Measurements from ENCODE around the gene TAAR1.
A peak's percentile ranks its signal among the peaks of the same experiment; 100 is the strongest.
"Not testable (repeated sequence)": the region's sequence is repeated elsewhere in the genome, so short reads cannot be mapped to it uniquely, and the experiment has no call there.

The TAAR1 gene

GRCh38 chr6:132661906-132662305 lies 2.9 kb upstream of the TAAR1 start:
- no peak for DNase-seq

- peak in 1 of 2 donors; percentile 5 for DNase-seq
Measured at GRCh38 chr6:132651062-132651461, 7.9 kb downstream of the TAAR1 start.

- no peak for DNase-seq
Measured at GRCh38 chr6:132650429-132650828, 8.6 kb downstream of the TAAR1 start.

GRCh38 chr6:132648828-132649227 lies 10.2 kb downstream of the TAAR1 start:
- no peak for DNase-seq

GRCh38 chr6:132648356-132648755 lies 10.6 kb downstream of the TAAR1 start:
- peak in 1 of 2 donors; percentile 18 for DNase-seq

- no peak for DNase-seq
Measured at GRCh38 chr6:132643547-132643946, 15.4 kb downstream of the TAAR1 start.

- DNase-seq = not testable (repeated sequence)
Measured at GRCh38 chr6:132637135-132637534, 21.8 kb downstream of the TAAR1 start.

- DNase-seq = not testable (repeated sequence)
Measured at GRCh38 chr6:132635906-132636305, 23.1 kb downstream of the TAAR1 start.

DNA sequence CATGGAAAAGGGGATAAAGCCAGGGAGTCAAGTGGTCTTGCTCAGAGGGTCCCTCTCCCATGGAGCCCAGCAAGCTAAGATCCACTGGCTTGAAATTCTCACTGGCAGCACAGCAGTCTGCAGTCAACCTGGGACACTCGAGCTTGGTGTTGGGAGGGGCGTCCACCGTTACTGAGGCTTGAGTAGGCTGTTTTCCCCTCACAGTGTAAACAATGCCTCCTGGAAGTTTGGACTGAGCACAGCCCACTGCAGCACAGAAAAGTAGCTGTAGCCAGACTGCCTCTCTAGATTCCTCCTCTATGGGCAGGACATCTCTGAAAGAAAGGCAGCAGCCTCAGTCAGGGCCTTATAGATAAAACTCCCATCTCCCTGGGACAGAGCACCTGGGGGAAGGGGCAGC lies 23.7 kb downstream of the TAAR1 start:
- not testable (repeated sequence) for DNase-seq

- DNase-seq = no peak
Measured at GRCh38 chr6:132634796-132635195, 24.2 kb downstream of the TAAR1 start.

DNA sequence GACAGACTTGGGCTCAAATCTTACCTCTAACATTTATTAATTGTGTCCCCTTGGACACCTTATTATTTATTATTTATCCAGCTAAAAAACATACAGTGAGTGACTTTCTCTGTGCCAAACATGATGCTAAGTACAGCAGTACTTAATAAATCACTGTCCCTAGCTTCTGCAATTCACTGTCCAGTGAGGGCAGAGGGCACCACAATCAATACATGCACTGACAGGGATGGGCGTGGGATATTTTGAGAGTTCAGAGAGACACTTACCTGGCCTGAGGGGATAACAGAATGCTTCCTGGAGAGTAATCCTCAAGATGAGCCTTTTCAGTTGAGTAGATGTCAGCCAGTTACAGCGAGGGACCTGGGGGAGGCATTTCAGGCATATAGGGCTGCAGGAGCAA lies 25.6 kb downstream of the TAAR1 start:
- DNase-seq = no peak

- DNase-seq = no peak
Measured at GRCh38 chr6:132624175-132624574, 34.8 kb downstream of the TAAR1 start, which contains the start of gene TAAR2. Gene TAAR2 (minus strand): TSS chr6:132624275. CDS start chr6:132624275, 0 bp downstream.

GRCh38 chr6:132623106-132623845 lies 35.7 kb downstream of the TAAR1 start:
- DNase-seq = no peak

DNA sequence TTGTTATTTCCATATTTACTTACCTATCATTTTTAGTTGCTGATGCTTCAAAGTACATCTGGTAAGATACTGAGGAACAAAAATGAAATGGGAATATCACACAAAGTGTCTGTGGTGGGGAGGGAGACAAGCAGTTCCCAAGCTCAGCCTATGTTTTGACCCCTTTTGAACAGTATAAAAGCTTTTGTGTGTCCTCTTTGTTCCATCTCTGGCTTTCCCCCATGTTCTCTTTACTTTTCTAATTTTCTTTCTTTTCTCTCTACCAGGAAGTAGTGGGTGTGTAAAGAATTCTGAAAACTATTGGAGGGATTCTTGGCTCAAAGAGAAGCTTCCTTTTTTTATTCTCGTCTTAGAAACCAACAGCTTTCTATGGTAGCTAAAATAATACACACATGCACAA lies 42.3 kb downstream of the TAAR1 start:
- DNase-seq = no peak

- peak in 1 of 2 donors; percentile 14 for DNase-seq
Measured at GRCh38 chr6:132614554-132614953, 44.4 kb downstream of the TAAR1 start.

DNA sequence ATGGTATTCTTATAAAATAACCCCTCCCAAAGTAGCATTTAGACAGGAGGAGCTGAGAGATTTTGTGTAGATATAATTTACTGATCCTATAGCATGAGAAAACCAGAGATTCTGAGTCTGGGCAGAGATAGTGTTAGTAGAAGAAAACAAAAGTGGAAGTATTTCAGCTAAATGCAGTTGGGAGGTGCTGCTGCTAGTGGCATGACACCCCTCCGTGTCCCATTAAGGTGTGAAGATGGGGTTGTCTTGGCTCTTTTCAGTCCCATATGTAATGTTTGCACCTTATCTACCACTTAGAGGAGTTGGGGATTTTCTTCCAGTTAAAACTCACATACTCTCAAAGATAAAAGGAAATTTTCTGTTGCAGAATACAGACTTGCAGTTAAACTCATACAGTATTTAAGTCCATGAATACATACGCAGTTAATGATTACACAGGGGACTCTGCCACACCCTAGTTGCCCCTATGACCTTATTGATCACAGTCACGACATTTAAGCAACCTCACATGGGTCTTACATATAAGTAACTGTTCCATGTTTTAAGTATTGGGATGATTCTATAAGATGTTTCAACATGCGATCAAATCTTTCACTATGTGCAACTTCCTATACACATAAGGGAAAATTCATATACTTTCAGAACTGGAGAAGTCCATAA lies 46.4 kb downstream of the TAAR1 start:
- peak in 1 of 2 donors; percentile 27 for DNase-seq

GRCh38 chr6:132611616-132612015 lies 47.4 kb downstream of the TAAR1 start:
- no peak for DNase-seq

DNA sequence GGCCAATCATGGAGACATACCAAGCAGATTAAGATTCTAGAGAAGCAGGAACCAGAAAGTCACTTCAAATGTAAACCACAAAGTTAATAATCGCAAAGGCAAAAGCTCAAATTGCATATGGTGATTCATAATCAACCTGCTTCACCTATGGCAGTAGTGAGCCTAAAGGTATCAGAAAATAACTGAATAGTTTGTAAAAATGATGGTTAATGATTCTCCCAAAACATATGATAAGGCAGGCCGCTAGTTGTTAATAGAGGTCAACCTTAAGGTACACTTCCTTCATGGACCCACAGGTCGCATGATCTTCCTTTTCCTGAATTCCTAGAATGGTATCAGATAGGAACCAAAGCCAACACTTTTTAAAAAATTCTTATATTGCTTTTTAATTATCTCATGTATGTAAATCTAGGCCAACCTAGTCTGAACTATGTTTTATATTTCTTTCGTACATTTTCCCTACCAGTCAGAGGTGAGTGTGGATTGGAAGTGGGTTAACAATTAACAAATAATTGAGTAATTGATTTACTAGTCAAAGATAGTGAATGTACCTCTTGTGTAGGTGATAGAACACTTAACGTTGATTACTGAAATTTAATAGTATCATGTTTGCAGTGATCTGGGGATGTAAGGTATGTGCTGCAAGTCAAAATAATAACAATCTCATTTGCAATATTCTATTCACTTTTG lies 51.3 kb downstream of the TAAR1 start:
- no peak for DNase-seq

GRCh38 chr6:132604635-132605152 lies 54.3 kb downstream of the TAAR1 start:
- DNase-seq = no peak

DNA sequence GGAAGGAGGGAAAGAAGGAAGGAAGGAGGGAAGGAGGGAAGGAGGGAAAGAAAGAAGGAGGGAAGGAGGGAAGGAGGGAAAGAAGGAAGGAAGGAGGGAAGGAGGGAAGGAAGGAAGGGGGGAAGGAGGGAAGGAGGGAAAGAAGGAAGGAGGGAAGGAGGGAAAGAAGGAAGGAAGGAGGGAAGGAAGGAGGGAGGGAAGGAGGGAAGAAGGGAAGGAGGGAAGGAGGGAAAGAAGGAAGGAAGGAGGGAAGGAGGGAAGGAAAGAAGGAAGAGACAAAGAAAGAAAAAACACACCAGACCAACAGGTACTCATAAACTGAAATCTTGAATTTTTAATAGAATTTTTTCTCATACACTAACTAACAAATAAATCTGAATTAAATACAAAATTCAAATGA lies 58.1 kb downstream of the TAAR1 start:
- not testable (repeated sequence) for DNase-seq

- DNase-seq = no peak
Measured at GRCh38 chr6:132598473-132598872, 60.5 kb downstream of the TAAR1 start.

DNA sequence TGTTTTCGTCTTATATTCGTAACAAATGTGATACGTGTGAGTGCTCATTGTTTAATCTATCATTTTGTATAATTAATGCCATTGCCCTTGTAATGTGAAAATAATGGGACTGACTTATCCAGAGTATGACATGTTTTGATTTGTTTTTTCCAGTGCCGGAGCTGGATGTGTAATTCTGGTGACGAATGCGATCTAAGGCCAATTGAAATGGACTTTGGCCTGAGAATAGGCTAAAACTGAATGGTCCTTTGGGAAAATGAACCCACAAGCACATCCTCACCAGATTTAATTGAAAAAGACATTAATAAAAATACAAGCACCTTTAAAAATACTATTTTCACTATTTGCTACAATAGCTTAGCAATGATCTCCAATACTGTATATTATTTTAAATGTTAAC lies 62.8 kb downstream of the TAAR1 start:
- no peak for DNase-seq
